Measurements from ENCODE around the gene IQSEC1.

IQSEC1 gene

DNA sequence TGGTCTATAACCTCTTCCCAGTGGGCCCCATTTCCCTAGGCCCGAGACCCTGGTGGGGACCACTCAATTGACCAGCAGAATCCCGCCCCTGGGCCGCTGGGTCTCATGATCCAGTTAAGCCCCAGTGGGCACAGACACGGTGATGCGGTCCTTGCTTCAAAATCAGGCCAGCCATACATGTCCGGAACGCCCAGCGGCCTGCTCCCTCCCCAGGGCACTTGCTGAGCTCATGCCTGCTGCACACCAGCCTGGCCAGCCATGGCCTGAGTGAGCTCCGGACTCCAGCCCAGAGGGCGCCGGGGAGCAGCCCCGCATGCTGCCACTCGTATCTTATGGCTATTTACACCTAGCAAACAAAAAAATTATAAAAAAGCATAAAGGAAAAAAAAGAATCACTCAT lies 34.4 kb upstream of the IQSEC1 start:
- in situ Hi-C loops (cut with HindIII; ENCODE audit: low sequenced_read_pairs) = no loop called here
- no peak for DNase-seq (ENCODE audit: low read depth, low spot score)
- TF ChIP-seq, protein P1, sequence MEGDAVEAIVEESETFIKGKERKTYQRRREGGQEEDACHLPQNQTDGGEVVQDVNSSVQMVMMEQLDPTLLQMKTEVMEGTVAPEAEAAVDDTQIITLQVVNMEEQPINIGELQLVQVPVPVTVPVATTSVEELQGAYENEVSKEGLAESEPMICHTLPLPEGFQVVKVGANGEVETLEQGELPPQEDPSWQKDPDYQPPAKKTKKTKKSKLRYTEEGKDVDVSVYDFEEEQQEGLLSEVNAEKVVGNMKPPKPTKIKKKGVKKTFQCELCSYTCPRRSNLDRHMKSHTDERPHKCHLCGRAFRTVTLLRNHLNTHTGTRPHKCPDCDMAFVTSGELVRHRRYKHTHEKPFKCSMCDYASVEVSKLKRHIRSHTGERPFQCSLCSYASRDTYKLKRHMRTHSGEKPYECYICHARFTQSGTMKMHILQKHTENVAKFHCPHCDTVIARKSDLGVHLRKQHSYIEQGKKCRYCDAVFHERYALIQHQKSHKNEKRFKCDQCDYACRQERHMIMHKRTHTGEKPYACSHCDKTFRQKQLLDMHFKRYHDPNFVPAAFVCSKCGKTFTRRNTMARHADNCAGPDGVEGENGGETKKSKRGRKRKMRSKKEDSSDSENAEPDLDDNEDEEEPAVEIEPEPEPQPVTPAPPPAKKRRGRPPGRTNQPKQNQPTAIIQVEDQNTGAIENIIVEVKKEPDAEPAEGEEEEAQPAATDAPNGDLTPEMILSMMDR (IDR thresholded peaks at IDR 0.05; ENCODE audit: low read depth, low read length) = no peak
- no peak overlapping the region for H3K4me3 ChIP-seq (ENCODE audit: low read depth, low read length)

DNA sequence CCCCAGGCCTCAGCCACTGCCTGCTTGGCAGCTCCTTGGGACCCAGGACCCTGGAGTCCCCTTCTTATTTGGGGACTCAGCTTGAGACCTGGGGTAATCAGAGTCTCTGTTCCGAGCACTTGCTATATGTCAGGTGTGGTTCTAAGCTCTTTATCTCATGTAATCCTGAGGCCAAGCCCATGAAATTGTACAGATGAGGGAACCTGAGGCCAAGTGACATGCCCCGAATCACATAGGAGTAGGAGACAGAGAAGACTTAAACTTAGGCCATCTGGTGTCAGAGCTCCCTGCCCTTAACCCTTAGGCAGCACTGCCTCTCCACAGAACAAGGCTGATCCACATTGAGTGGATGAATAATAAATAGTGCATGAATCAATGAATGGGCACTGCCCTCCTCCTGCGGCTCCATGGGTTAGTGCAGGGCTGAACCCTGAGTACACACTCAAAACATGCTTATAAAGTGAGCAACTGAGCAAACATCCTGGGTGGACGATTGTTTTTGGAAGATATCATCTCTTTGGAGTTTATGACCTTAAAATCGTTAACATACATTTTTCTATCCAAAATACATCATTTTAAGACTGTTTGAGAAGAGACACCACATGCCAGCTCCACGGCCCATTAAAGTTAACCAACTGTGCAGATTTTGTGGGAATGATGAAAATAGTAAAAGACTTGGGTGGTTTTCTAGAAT lies 33.2 kb upstream of the IQSEC1 start:
- in situ Hi-C loops (cut with HindIII; ENCODE audit: low sequenced_read_pairs) = no loop called here
- TF ChIP-seq, protein P1 (IDR thresholded peaks at IDR 0.05; ENCODE audit: low read depth, low read length) = no peak
- no peak for DNase-seq (ENCODE audit: low read depth, low spot score)
- no peak overlapping the region for H3K4me3 ChIP-seq (ENCODE audit: low read depth, low read length)

GRCh38 chr3:13105896-13106250 lies 32.6 kb upstream of the IQSEC1 start:
- H3K4me3 ChIP-seq (ENCODE audit: low read depth, low read length) = no peak overlapping the region
- DNase-seq (ENCODE audit: low read depth, low spot score) = no peak
- in situ Hi-C loops (cut with HindIII; ENCODE audit: low sequenced_read_pairs) = no loop called here
- TF ChIP-seq, protein P1 (IDR thresholded peaks at IDR 0.05; ENCODE audit: low read depth, low read length) = no peak

DNA sequence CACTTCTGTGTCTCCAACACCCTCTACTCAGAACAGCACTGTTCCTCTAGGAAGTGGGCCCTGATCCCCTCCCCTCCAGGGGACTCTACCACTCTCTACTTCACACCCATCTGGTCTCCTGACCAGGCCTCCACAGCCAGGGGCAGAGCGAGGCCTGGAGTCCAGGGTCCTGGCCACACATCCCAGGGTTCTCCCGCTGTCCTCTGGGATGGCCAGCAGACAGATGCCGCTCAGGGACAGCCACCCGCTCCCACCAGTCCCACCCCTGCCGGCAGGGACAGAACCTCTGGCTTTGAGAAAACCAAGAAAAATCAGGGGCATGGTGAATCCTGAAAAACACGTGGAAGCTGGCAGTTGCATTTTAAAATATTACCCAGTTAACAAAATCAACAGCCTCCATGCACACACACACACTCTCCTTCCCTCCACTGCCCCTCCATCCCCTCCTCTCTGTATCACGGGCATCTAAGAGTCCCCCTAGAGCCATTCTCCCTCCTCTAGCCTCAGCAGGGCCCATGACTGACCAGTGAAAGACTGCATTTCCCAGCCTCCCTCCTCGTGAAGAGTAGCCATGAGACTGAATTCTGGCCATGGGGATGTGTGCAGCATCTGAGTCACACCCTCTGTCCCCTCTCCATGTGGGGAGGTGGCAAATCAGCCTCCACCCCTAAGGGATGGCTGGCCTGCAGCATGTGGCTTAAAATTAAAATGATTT lies 32.1 kb upstream of the IQSEC1 start:
- DNase-seq (ENCODE audit: low read depth, low spot score) = no peak
- in situ Hi-C loops (cut with HindIII; ENCODE audit: low sequenced_read_pairs) = no loop called here
- TF ChIP-seq, protein P1 (IDR thresholded peaks at IDR 0.05; ENCODE audit: low read depth, low read length) = no peak
- no peak overlapping the region for H3K4me3 ChIP-seq (ENCODE audit: low read depth, low read length)

- DNase-seq (ENCODE audit: low read depth, low spot score) = no peak
- no peak overlapping the region for H3K4me3 ChIP-seq (ENCODE audit: low read depth, low read length)
- in situ Hi-C loops (cut with HindIII; ENCODE audit: low sequenced_read_pairs) = no loop called here
- TF ChIP-seq, protein P1 (IDR thresholded peaks at IDR 0.05; ENCODE audit: low read depth, low read length) = no peak
These were observed 31.3 kb upstream of the IQSEC1 start for GRCh38 chr3:13104511-13104910.

DNA sequence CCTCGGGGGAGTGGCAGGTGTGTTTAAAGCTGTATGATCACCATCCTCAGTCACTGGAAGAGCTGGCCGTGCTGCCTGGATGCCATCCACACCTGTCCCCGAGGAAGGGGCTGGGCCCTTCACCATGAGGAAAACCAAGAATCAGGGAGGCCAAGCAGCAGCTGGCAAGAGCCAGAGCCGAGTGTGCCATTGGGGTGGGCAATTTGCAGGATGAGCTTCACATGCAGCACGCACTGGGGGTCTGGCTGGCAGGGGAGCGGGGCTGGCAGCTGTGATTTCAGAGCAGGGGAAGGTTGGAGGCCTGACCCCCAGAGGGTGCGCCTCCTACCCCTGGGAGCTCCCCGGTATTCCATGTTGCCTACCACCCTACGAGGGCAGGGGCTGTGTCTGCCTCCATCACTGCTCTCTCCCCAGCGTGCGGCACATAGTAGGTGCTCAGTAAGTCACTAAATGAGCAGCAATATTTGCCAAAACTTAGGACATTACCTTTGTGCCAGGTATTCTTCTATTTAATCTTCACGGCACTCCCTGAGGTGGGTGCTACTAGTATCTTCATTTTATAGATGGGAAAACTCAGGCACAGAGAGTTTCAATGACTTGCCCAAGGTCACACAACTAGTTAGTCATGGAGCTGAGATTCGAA lies 30.3 kb upstream of the IQSEC1 start:
- TF ChIP-seq, protein P1 (IDR thresholded peaks at IDR 0.05; ENCODE audit: low read depth, low read length) = no peak
- H3K4me3 ChIP-seq (ENCODE audit: low read depth, low read length) = no peak overlapping the region
- no peak for DNase-seq (ENCODE audit: low read depth, low spot score)
- in situ Hi-C loops (cut with HindIII; ENCODE audit: low sequenced_read_pairs) = no loop called here

Measured in astrocyte of the spinal cord (primary cell).